Stimulated activated CD4-positive, alpha-beta T cell treated with anti-CD3 and anti-CD28 coated beads, Interleukin-15, amount 100 ng/mL, for 1 hour (primary cell): ENCODE results near the gene ASAH2.

ENCODE experiments used
- DNase-seq, 2 donors: peaks; one replicate each; pipeline ENCODE4 v3.0.0-alpha.2; 2020; ENCODE audit warnings: low read depth in 1 of 2, low spot score in 1 of 2

ASAH2 gene

GRCh38 chr10:50210876-50211275, 40.4 kb downstream of the ASAH2 start:
- no peak for DNase-seq
